ENCODE results near the gene CDC27. TPM values are rescaled to one million over a fixed set of nuclear protein-coding genes. Genes with fewer than 3 reads are reported as not detected.

The CDC27 gene
- total RNA-seq, 1 experiment from 2014 or later, result 146 TPM

Other genes starting within 250 kb of the CDC27 start
- not detected in 2 replicates for gene RPRML, start 210.0 kb downstream of the CDC27 start, total RNA-seq (2014; rRNA removed; shearing (Covaris generic); ENCODE audit: low replicate concordance)
- gene MYL4, start 20.1 kb upstream of the CDC27 start, total RNA-seq (2014; rRNA removed; shearing (Covaris generic); ENCODE audit: low replicate concordance), result 3.7 and 6.0 TPM in 2 replicates
- gene ITGB3, start 64.5 kb upstream of the CDC27 start, total RNA-seq (2014; rRNA removed; shearing (Covaris generic); ENCODE audit: low replicate concordance), result 16.4 and 19.6 TPM in 2 replicates
- gene EFCAB13, start 134.7 kb upstream of the CDC27 start, total RNA-seq (2014; rRNA removed; shearing (Covaris generic); ENCODE audit: low replicate concordance), result 0.58 and 1.0 TPM in 2 replicates

All from Karpas-422 (cell line).